ENCODE results near the gene SLC25A4. TPM values are rescaled to one million over a fixed set of nuclear protein-coding genes. Genes with fewer than 3 reads are reported as not detected.

Gene SLC25A4
- total RNA-seq, 3 donors from 2014 or later (not counting 1 experiment from before 2014, with no cell fraction given), result 5.6 to 8.2 (median 7.5) TPM

GRCh38 chr4:185189606-185190305, 46.7 kb downstream of the SLC25A4 start:
- Mint-ChIP-seq H3K9me3 (no peaks in the 10 kb centered on the region), H3K36me3 (peaks cover 11% of the 10 kb centered on the region), H3K27me3 (ENCODE audit: low read depth in 2 of 2) (no peaks in the 10 kb centered on the region), H3K4me3 (no peak overlapping the region), H3K4me1 (peaks cover 16% of the 10 kb centered on the region in 2 donors), H3K27ac (no peak overlapping the region)
- TF ChIP-seq, protein P1, sequence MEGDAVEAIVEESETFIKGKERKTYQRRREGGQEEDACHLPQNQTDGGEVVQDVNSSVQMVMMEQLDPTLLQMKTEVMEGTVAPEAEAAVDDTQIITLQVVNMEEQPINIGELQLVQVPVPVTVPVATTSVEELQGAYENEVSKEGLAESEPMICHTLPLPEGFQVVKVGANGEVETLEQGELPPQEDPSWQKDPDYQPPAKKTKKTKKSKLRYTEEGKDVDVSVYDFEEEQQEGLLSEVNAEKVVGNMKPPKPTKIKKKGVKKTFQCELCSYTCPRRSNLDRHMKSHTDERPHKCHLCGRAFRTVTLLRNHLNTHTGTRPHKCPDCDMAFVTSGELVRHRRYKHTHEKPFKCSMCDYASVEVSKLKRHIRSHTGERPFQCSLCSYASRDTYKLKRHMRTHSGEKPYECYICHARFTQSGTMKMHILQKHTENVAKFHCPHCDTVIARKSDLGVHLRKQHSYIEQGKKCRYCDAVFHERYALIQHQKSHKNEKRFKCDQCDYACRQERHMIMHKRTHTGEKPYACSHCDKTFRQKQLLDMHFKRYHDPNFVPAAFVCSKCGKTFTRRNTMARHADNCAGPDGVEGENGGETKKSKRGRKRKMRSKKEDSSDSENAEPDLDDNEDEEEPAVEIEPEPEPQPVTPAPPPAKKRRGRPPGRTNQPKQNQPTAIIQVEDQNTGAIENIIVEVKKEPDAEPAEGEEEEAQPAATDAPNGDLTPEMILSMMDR (IDR thresholded peaks at IDR 0.05), result no peak
- Histone ChIP-seq H3K4me1 (ENCODE audit: control insufficient read depth, insufficient read depth, low read length) (no peaks in the 10 kb centered on the region), H3K27ac (ENCODE audit: low read length) (no peak overlapping the region), H3K9me3 (ENCODE audit: control insufficient read depth, insufficient read depth, low read length) (no peaks in the 10 kb centered on the region), H3K4me3 (ENCODE audit: low read length) (no peak overlapping the region), H3K27me3 (ENCODE audit: control insufficient read depth, insufficient read depth, low read length) (no peaks in the 10 kb centered on the region), H3K36me3 (ENCODE audit: control insufficient read depth, insufficient read depth, low read length) (peaks cover 15% of the 10 kb centered on the region)
- no peak for DNase-seq
- intact Hi-C loops (cut with micrococcal nuclease), result no loop called here
- 79% methylated on average over 3 of the region's 4 CpGs for WGBS (ENCODE audit: insufficient coverage)
- no peak for ATAC-seq

GRCh38 chr4:185190306-185190856, 47.3 kb downstream of the SLC25A4 start:
- no peak overlapping the region for H3K27ac Mint-ChIP-seq
- peaks cover 11% of the 10 kb centered on the region for H3K36me3 Mint-ChIP-seq
- no peak overlapping the region for H3K4me3 Mint-ChIP-seq

GRCh38 chr4:185192059-185192458, 49.0 kb downstream of the SLC25A4 start:
- H3K27me3 ChIP-seq (ENCODE audit: control insufficient read depth, insufficient read depth, low read length), result no peaks in the 10 kb centered on the region
- no peaks in the 10 kb centered on the region for H3K9me3 ChIP-seq (ENCODE audit: control insufficient read depth, insufficient read depth, low read length)
- Mint-ChIP-seq H3K4me1 (peaks cover 20 to 23% of the 10 kb centered on the region in 2 donors), H3K27me3 (ENCODE audit: low read depth in 2 of 2) (no peaks in the 10 kb centered on the region), H3K36me3 (peaks cover 11% of the 10 kb centered on the region), H3K9me3 (no peaks in the 10 kb centered on the region), H3K4me3 (no peak overlapping the region), H3K27ac (no peak overlapping the region)
- intact Hi-C loops (cut with micrococcal nuclease), result no loop called here
- no peaks in the 10 kb centered on the region for H3K4me1 ChIP-seq (ENCODE audit: control insufficient read depth, insufficient read depth, low read length)
- DNase-seq, result no peak
- WGBS (ENCODE audit: insufficient coverage), result no CpG with 5 or more reads among the region's 1 CpG
- no peak overlapping the region for H3K4me3 ChIP-seq (ENCODE audit: low read length)
- no peak for ATAC-seq
- H3K27ac ChIP-seq (ENCODE audit: low read length), result no peak overlapping the region
- peaks cover 15% of the 10 kb centered on the region for H3K36me3 ChIP-seq (ENCODE audit: control insufficient read depth, insufficient read depth, low read length)
- TF ChIP-seq, protein P1 (IDR thresholded peaks at IDR 0.05), result no peak

More at GRCh38 chr4:185190306-185190856, 47.3 kb downstream of the SLC25A4 start:
- WGBS (ENCODE audit: insufficient coverage), result 92% methylated on average over 4 of the region's 6 CpGs
- intact Hi-C loops (cut with micrococcal nuclease), result no loop called here
- no peak overlapping the region for H3K4me3 ChIP-seq (ENCODE audit: low read length)
- Mint-ChIP-seq H3K9me3 (no peaks in the 10 kb centered on the region), H3K4me1 (peaks cover 17 to 22% of the 10 kb centered on the region in 2 donors), H3K27me3 (ENCODE audit: low read depth in 2 of 2) (no peaks in the 10 kb centered on the region)
- no peak overlapping the region for H3K27ac ChIP-seq (ENCODE audit: low read length)
- no peaks in the 10 kb centered on the region for H3K9me3 ChIP-seq (ENCODE audit: control insufficient read depth, insufficient read depth, low read length)
- H3K36me3 ChIP-seq (ENCODE audit: control insufficient read depth, insufficient read depth, low read length), result peaks cover 15% of the 10 kb centered on the region
- H3K27me3 ChIP-seq (ENCODE audit: control insufficient read depth, insufficient read depth, low read length), result no peaks in the 10 kb centered on the region
- DNase-seq (no peak), ATAC-seq (no peak)
- H3K4me1 ChIP-seq (ENCODE audit: control insufficient read depth, insufficient read depth, low read length), result no peaks in the 10 kb centered on the region
- TF ChIP-seq, protein P1 (IDR thresholded peaks at IDR 0.05), result no peak

All from natural killer cell (primary cell).